Sciatic nerve (tissue), 2 donors: ENCODE data around the gene RBM17. TPM values are rescaled to one million over a fixed set of nuclear protein-coding genes. Genes with fewer than 3 reads are reported as not detected.
A peak's percentile ranks its signal among the peaks of the same experiment; 100 is the strongest.
"Not testable (repeated sequence)": the region's sequence is repeated elsewhere in the genome, so short reads cannot be mapped to it uniquely, and the experiment has no call there.

Experiments
- ATAC-seq: fragments of 200-7000 bp; cut with Tn5 transposase; one replicate; pipeline ENCODE4 v1.9.1; 2020; ENCODE audit warnings: mild to moderate bottlenecking, moderate library complexity
- DNase-seq: peaks from one replicate; pipeline ENCODE4 v3.0.0-alpha.2; 2020; ENCODE audit warnings: low spot score
- intact Hi-C: fragments of 100-400 bp; cut with DNase I; formaldehyde crosslinking; loops from one replicate; pipeline ENCODE4 v1.14.2; 2022
- total RNA-seq: library from RNA; stranded (reverse); fragmentation: NEBNext Ultra II Directional; extraction: Animal tissue kit (Norgen Biotek cat#: 25700); gene quantifications from one replicate; pipeline ENCODE4 v1.2.1, GENCODE V29; 2021
- donor health status: DM: no; HTN: no; CAD: no.
- donor health status: DM: no; HTN: no; CAD: no.

Gene RBM17
- total RNA-seq, 1 donor from 2014 or later = 95.0 TPM

- no peak for ATAC-seq
- no peak for DNase-seq
- intact Hi-C loops = no loop called here
Observed at GRCh38 chr10:6098156-6098555, 9.3 kb downstream of the RBM17 start.

- intact Hi-C loops = no loop called here
- ATAC-seq = no peak
- DNase-seq = no peak
Observed at GRCh38 chr10:6100370-6100769, 11.5 kb downstream of the RBM17 start.

- DNase-seq (no peak), ATAC-seq (no peak)
- intact Hi-C loops = no loop called here
Observed at GRCh38 chr10:6101181-6101580, 12.3 kb downstream of the RBM17 start.

GRCh38 chr10:6102128-6102527 is 13.3 kb downstream of the RBM17 start:
- no peak for ATAC-seq
- no peak for DNase-seq
- intact Hi-C loops = no loop called here

- intact Hi-C loops = no loop called here
- ATAC-seq (no peak), DNase-seq (no peak)
Observed at GRCh38 chr10:6103591-6103990, 14.8 kb downstream of the RBM17 start.

- intact Hi-C loops = loop anchor here (5.0 kb wide), 1 partner anchor 300 kb away; no protein-coding TSS in a partner anchor
- ATAC-seq, DNase-seq: not testable (repeated sequence)
Observed at GRCh38 chr10:6107616-6108015, 18.8 kb downstream of the RBM17 start.

- intact Hi-C loops = loop anchor here (5.0 kb wide), 1 partner anchor 299 kb away; no protein-coding TSS in a partner anchor
- DNase-seq (no peak), ATAC-seq (no peak)
Observed at GRCh38 chr10:6108072-6108471, 19.2 kb downstream of the RBM17 start.

GRCh38 chr10:6108631-6109443 is 20.0 kb downstream of the RBM17 start:
- DNase-seq (no peak), ATAC-seq (no peak)
- intact Hi-C loops = loop anchor here (5.0 kb wide), 1 partner anchor 298 kb away; no protein-coding TSS in a partner anchor

- ATAC-seq = no peak
- no peak for DNase-seq
- intact Hi-C loops = loop anchor here (5.0 kb wide), 1 partner anchor 298 kb away; no protein-coding TSS in a partner anchor
Observed at GRCh38 chr10:6109444-6109775, 20.6 kb downstream of the RBM17 start.

- DNase-seq = no peak
- ATAC-seq = no peak
- intact Hi-C loops = no loop called here
Observed at GRCh38 chr10:6110136-6110535, 21.3 kb downstream of the RBM17 start.

- ATAC-seq (no peak), DNase-seq (no peak)
- intact Hi-C loops = no loop called here
Observed at GRCh38 chr10:6112893-6113292, 24.1 kb downstream of the RBM17 start.

- ATAC-seq (no peak), DNase-seq (no peak)
- intact Hi-C loops = no loop called here
Observed at GRCh38 chr10:6114299-6114698, 25.5 kb downstream of the RBM17 start.

GRCh38 chr10:6114805-6115341 is 26.0 kb downstream of the RBM17 start:
- DNase-seq (no peak), ATAC-seq (peak; percentile 57)

GRCh38 chr10:6115411-6115810 is 26.6 kb downstream of the RBM17 start:
- ATAC-seq = no peak
- intact Hi-C loops = no loop called here

More at GRCh38 chr10:6114805-6115341, 26.0 kb downstream of the RBM17 start:
- intact Hi-C loops = no loop called here

GRCh38 chr10:6115824-6116350 is 27.1 kb downstream of the RBM17 start:
- ATAC-seq (no peak), DNase-seq (no peak)
- intact Hi-C loops = no loop called here

More at GRCh38 chr10:6115411-6115810, 26.6 kb downstream of the RBM17 start:
- DNase-seq = no peak

GRCh38 chr10:6116806-6117205 is 28.0 kb downstream of the RBM17 start:
- intact Hi-C loops = no loop called here
- no peak for DNase-seq
- ATAC-seq = no peak

GRCh38 chr10:6117711-6118110 is 28.9 kb downstream of the RBM17 start:
- intact Hi-C loops = no loop called here
- ATAC-seq = no peak
- DNase-seq = no peak

- DNase-seq (no peak), ATAC-seq (no peak)
- intact Hi-C loops = no loop called here
Observed at GRCh38 chr10:6119423-6119822, 30.6 kb downstream of the RBM17 start.

GRCh38 chr10:6119962-6120361 is 31.1 kb downstream of the RBM17 start:
- intact Hi-C loops = no loop called here
- DNase-seq (no peak), ATAC-seq (no peak)

- DNase-seq = no peak
Observed at GRCh38 chr10:6120691-6121090, 31.9 kb downstream of the RBM17 start.

More at GRCh38 chr10:6120691-6121090, 31.9 kb downstream of the RBM17 start:
- intact Hi-C loops = no loop called here
- peak; percentile 41 for ATAC-seq
